GM12873 (cell line): ENCODE data around the gene GARIN5B.

Source experiments
- TF ChIP-seq, protein P1 (sequence below): IDR thresholded peaks from 2 replicates; pipeline ENCODE4 v1.5.1; 2012; ENCODE audit warnings: low read depth, mild to moderate bottlenecking, moderate library complexity, low read length, control low read depth; ENCODE audit not compliant: insufficient read depth; ENCODE audit errors: missing control alignments

GARIN5B gene

GRCh38 chr19:55405638-55406037 is 42.6 kb upstream of the GARIN5B start:
- TF ChIP-seq, protein P1, sequence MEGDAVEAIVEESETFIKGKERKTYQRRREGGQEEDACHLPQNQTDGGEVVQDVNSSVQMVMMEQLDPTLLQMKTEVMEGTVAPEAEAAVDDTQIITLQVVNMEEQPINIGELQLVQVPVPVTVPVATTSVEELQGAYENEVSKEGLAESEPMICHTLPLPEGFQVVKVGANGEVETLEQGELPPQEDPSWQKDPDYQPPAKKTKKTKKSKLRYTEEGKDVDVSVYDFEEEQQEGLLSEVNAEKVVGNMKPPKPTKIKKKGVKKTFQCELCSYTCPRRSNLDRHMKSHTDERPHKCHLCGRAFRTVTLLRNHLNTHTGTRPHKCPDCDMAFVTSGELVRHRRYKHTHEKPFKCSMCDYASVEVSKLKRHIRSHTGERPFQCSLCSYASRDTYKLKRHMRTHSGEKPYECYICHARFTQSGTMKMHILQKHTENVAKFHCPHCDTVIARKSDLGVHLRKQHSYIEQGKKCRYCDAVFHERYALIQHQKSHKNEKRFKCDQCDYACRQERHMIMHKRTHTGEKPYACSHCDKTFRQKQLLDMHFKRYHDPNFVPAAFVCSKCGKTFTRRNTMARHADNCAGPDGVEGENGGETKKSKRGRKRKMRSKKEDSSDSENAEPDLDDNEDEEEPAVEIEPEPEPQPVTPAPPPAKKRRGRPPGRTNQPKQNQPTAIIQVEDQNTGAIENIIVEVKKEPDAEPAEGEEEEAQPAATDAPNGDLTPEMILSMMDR, result no peak

GRCh38 chr19:55402509-55402908 is 39.4 kb upstream of the GARIN5B start:
- TF ChIP-seq, protein P1, result no peak

DNA sequence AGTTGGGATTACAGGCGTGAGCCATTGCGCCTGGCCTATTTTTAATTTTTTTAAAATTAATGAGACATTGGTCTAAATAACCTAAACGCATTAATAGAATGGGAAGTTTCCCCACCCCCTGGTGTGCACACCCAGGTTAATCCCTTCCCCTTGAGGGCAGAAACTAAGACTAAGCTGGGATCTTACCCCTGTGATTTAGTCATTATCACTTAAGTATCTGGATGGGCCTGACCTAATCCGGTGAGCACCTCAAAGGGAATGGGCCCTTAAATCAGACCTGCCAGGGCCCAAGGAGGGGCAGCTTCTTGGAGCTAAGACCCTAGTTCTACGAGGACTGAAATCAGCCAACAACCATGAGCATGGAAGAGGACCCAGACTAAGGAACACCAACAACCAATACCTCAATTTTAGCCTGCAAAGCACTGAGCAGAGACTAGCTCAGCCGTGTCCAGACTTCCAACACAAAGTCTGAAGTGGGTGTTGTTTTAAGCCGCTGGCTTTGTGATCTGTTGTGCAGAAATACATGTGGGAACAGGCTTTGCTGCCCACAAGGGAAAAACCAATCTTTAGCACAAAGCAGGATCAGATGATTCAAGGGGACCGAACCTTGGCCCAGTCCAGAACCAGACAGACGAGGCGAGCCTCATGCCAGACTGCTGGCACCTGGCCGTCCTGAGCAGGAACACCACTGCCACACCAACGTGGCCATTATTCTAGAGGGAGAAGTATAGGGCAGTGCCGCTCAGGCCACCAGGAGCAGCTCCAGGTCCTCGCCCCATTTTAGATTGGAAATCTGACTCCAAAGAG is 37.4 kb upstream of the GARIN5B start:
- TF ChIP-seq, protein P1, result no peak

GRCh38 chr19:55398200-55398925 is 35.3 kb upstream of the GARIN5B start:
- TF ChIP-seq, protein P1, result no peak

DNA sequence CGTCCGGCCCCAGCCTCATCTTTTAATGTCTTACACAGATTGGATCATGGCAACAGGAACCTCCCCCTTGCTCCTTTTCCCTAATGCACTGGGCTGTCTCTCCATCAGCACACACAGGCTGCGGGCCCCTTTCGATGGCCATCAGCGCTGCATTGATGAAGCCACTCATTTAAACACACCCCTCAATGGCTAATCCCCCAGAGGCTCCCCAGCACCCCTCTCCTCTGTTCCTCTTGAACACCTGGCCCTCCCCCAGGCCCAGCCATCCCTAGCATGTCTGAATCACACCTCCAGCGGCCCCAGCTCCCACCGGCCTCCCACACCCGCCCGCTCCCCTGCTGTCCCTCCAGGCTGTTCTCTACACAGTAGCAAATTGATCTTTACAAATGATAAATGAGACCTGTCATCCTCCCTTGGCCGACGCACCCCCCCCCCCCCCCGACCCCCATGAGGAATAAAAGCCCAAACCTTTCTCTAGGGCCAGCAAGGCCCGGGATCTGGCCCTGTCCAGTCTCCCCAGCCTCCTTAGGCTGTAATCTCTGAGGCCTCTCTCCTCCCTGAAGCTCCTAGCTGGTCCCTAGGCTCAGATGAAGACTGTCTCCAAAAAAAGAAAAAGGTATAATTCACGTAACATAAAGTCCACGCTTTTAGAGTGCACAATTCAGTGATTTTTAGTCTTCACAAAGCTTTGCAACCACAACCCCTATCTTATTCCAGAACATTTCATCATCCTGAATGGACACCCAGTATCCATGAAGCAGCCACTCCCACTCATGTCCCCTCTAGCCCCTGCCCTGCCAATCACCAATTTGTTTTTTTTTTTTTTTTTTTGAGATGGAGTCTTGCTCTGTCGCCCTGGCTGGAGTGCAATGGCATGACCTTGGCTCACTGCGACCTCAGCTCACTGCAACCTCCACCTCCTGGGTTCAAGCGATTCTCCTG is 30.0 kb upstream of the GARIN5B start:
- TF ChIP-seq, protein P1, result no peak

DNA sequence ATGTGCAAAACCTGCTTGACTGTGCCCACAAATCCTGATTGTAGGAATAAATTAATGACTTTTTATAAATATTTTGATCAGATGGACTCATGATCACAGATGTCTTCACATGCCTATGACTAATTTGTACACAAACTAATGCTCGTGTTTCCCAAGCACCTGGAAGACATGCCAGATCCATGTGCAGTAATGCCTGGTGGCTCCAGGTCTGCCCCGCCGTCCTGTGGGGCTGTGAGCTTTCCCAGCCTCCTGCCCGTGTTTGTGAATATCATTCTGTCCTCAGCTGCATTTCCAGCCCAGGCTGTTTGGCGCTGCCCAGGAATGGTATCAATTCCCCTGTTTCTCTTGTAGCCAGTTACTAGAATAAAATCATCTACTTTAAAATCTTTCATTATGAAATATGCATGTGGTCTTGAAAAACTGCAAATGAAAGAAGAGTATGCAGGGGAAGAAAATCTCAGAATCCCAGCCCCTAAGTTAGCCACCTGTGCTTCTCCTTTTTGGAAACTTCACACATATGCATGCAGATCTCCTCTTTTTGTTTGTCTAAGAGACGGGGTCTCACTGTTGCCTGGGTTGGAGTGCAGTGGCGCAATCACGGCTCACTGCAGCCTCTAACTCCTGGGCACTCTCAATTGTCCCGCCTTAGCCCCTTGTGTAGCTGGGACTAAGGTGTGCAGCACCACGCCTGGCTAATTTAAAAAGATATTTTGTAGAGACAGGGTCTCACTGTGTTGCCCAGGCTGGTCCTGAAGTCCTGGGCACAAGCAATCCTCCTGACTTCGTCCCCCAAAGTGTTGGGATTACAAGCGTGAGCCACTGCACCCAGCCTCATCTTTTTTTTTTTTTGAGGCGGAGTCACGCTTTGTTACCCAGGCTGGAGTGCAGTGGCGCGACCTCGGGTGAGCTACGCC is 28.9 kb upstream of the GARIN5B start:
- TF ChIP-seq, protein P1, result no peak
